ENCODE results near the gene TBC1D5.
A peak's percentile ranks its signal among the peaks of the same experiment; 100 is the strongest.
"Not testable (repeated sequence)": the region's sequence is repeated elsewhere in the genome, so short reads cannot be mapped to it uniquely, and the experiment has no call there.

The TBC1D5 gene

DNA sequence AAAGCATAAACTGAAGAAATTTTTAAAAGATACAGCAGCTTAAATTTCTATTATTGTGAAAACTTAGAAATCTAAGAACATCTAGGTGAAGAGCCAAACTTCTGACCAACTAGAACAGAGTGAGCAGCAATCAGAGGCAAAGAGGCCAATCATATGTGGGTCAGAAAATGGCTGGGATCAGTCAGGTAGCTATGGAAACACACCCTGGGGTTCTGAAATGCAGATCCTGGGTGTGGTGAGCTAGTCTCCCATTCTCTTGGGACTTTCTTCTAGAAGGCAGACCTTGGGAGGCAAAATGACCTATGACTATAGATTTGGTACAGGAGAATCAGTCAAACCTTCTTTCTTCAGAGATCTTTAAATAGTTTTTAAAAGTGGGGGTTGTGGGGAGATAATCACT lies 385.8 kb downstream of the TBC1D5 start:
- TF ChIP-seq, protein P1, sequence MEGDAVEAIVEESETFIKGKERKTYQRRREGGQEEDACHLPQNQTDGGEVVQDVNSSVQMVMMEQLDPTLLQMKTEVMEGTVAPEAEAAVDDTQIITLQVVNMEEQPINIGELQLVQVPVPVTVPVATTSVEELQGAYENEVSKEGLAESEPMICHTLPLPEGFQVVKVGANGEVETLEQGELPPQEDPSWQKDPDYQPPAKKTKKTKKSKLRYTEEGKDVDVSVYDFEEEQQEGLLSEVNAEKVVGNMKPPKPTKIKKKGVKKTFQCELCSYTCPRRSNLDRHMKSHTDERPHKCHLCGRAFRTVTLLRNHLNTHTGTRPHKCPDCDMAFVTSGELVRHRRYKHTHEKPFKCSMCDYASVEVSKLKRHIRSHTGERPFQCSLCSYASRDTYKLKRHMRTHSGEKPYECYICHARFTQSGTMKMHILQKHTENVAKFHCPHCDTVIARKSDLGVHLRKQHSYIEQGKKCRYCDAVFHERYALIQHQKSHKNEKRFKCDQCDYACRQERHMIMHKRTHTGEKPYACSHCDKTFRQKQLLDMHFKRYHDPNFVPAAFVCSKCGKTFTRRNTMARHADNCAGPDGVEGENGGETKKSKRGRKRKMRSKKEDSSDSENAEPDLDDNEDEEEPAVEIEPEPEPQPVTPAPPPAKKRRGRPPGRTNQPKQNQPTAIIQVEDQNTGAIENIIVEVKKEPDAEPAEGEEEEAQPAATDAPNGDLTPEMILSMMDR (IDR thresholded peaks at IDR 0.05; ENCODE audit: insufficient read depth, low read depth, low read length, missing control alignments), result no peak
- DNase-seq (ENCODE audit: low read depth), result no peak
- no peak overlapping the region for H3K4me3 ChIP-seq (ENCODE audit: low read depth, low read length)

DNA sequence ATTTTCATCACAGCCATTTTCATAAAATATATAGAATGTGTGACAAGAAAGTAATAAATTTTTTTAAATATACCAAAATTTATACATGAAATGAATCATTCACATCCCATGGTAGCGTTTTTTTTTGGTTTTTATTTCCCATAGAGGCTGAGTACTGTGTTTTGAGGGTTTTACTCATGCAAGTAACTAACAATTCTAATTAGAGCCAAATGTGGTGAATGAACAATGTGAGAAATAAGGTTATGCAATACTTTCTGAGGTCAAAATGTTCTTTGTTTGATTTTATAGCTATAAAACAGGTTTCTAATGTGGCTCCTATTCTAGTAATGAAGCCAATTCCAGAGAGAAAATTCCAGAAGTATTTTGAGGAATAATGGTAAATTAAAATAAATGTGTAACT lies 386.8 kb downstream of the TBC1D5 start:
- TF ChIP-seq, protein P1 (IDR thresholded peaks at IDR 0.05; ENCODE audit: insufficient read depth, low read depth, low read length, missing control alignments), result no peak
- DNase-seq (ENCODE audit: low read depth), result no peak
- no peak overlapping the region for H3K4me3 ChIP-seq (ENCODE audit: low read depth, low read length)

DNA sequence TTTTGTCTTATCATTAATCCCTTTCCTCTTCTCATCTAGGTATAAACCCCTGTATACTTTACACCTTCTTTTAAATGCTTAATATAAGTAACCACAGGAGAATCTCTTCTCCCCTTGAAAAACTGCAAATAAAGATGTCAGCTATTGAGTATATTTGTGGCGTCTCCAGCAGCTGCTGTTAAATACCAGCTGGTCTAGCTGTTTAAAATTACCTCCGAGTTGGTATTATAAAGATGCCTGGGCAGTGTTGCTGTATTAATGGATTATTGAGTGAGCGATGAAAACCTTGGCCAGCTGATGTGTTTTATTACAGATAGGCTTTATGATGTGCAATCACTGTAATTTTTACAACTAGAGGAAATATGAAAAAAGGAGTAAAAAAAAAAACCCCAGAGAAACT lies 388.1 kb downstream of the TBC1D5 start:
- DNase-seq (ENCODE audit: low read depth), result no peak
- TF ChIP-seq, protein P1 (IDR thresholded peaks at IDR 0.05; ENCODE audit: insufficient read depth, low read depth, low read length, missing control alignments), result no peak
- no peak overlapping the region for H3K4me3 ChIP-seq (ENCODE audit: low read depth, low read length)

DNA sequence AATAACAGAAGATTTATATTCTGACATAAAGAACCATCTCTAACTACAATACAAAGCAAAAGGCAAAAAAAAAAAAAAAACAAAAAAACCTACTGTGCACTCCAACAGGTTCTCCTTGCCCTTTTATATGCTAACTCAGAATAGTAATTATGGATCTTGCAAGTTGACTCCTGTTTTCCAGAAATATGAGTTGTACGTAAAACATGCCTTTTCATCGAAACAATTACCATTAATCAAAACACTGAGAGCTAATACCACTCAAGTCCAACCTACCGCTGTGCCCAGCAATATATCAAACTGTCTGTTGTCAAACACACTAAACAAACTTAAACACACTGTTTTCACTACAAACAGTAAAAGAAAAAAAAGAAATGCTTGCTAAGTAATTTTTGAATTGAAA lies 389.8 kb downstream of the TBC1D5 start:
- TF ChIP-seq, protein P1 (IDR thresholded peaks at IDR 0.05; ENCODE audit: insufficient read depth, low read depth, low read length, missing control alignments), result no peak
- H3K4me3 ChIP-seq (ENCODE audit: low read depth, low read length), result no peak overlapping the region
- DNase-seq (ENCODE audit: low read depth), result no peak

DNA sequence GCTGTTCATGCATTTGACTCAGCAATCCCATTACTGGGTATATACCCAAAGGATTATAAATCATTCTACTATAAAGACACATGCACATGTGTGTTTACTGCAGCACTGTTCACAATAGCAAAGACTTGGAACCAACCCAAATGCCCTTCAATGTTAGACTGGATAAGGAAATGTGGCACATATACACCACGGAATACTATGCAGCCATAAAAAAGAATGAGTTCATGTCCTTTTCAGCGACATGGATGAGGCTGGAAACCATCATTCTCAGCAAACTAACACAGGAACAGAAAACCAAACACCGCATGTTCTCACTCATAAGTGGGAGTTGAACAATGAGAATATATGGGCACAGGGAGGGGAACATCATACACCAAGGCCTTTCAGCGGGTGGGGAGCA lies 391.2 kb downstream of the TBC1D5 start:
- H3K4me3 ChIP-seq (ENCODE audit: low read depth, low read length); DNase-seq (ENCODE audit: low read depth): not testable (repeated sequence)

DNA sequence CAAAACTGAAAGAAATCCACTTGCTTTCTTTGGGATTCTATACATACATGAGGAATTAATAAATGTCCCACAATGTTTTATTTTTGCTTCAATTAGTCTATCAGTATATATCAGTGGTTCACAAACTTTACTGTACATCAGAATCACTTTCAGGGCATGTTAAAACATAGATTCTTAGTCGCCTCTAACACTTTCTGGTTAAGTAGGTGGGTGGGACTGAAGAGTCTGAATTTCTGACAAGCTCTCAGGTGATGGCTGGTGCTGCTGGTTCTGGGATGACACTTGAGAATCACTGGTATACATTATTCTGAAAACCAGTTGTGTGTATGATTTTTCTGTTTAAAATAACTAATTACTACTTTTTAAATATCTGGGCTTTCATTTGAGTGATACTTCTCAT lies 393.3 kb downstream of the TBC1D5 start:
- no peak overlapping the region for H3K4me3 ChIP-seq (ENCODE audit: low read depth, low read length)
- DNase-seq (ENCODE audit: low read depth), result peak; percentile 11
- TF ChIP-seq, protein P1 (IDR thresholded peaks at IDR 0.05; ENCODE audit: insufficient read depth, low read depth, low read length, missing control alignments), result no peak

DNA sequence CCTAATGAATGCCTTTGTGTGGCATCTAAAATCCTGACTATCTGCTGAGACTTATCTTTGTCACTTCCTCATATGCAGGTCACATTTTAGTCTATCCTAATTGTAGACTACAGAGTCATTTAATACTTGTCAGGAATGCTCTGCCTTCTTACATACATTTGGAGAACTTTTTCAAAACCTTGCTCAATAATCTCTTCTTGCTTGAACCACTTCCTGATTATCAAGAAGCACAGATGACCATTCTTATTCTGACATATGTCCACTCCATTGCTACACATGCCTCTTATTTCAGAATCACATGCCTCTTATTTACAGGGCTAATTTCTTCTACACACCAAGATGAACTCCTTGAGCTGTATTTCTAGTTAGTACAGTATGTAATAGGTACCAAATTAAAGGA lies 400.3 kb downstream of the TBC1D5 start:
- no peak for DNase-seq (ENCODE audit: low read depth)
- no peak overlapping the region for H3K4me3 ChIP-seq (ENCODE audit: low read depth, low read length)
- TF ChIP-seq, protein P1 (IDR thresholded peaks at IDR 0.05; ENCODE audit: insufficient read depth, low read depth, low read length, missing control alignments), result no peak

Measured in GM12865 (cell line).